ENCODE data around the gene FAM53A. TPM values are rescaled to one million over a fixed set of nuclear protein-coding genes. Genes with fewer than 3 reads are reported as not detected.

FAM53A gene
- total RNA-seq, 1 experiment from 2014 or later: 2.4 TPM

GRCh38 chr4:1593881-1594345 lies 90.2 kb downstream of the FAM53A start:
- DNase-seq (ENCODE audit: low spot score): no peak

DNA sequence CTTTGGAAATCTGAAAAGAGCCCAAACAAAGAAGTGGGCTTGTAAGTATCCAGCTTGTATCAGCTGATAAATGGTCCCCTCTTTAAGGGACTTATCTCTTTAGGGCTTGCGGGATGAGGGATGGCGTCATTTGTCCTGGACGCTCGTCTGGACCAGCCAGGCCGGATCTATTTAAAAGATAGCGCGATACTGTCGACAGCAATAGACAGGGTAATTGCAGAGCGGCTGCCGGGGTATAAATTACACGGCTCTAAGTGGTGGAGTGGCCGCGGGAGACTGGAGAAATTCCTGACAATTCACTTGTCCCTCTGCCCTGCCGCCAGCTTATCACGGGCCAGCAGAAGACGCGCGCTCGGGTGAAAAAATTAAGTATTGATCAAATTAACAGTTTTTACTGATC lies 90.7 kb downstream of the FAM53A start:
- no peak for DNase-seq (ENCODE audit: low spot score)

- no peak for DNase-seq (ENCODE audit: low spot score)
These were observed 91.2 kb downstream of the FAM53A start for GRCh38 chr4:1592709-1593417.

GRCh38 chr4:1592068-1592708 lies 91.9 kb downstream of the FAM53A start:
- no peak for DNase-seq (ENCODE audit: low spot score)

DNA sequence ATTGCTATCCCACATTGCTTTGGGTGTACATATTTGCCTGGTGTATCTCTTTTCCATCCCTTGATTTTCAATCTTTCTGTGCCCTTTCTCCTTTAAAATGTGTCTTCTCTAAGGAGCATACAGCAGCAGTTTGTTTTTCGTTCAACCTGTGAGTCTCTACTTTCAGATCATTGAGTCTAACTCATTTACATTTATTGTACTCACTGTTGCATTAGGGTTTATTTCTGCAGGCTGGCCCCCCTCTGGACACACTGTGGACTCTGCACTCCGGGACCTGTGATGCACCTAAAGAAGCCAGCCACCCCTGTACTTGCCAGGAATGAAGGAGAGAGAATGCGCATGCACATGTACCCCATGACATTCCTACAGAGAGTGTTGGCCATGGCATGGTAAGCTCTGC lies 93.0 kb downstream of the FAM53A start:
- no peak for DNase-seq (ENCODE audit: low spot score)

DNA sequence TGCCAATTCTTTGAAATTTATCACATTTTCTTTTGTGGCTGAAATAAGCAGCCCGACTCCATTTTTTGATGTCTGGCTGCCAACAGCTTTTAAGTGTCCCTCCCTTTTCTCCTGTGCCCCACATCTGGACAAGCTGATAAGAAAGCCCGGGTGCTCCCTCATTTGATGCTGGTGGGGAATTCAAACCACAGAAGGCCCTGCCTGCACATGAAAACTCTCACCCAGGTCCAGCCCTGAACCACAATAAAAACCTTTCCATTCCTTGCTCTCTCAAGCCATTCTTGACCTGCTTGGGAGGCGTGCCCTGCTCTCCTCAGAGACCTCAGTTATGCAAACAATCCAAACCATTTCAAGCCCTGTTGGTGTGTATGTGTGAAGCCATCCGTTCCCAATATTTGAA lies 93.9 kb downstream of the FAM53A start:
- DNase-seq (ENCODE audit: low spot score): no peak

Small RNA genes lying within 50 kb of the gene (small RNA-seq; reads per million reads assigned to genes)
- gene RF00019: not detected

Other genes starting within 250 kb of the FAM53A start
- gene SLBP, start 28.0 kb upstream of the FAM53A start, total RNA-seq (2014; rRNA removed; shearing (Covaris generic)): 147 and 183 TPM in 2 replicates
- 94.2 and 111 TPM in 2 replicates for gene TMEM129, start 37.0 kb upstream of the FAM53A start, total RNA-seq (2014; rRNA removed; shearing (Covaris generic))
- 64.6 and 71.2 TPM in 2 replicates for gene TACC3, start 37.2 kb upstream of the FAM53A start, total RNA-seq (2014; rRNA removed; shearing (Covaris generic))
- 73.4 and 77.0 TPM in 2 replicates for gene FGFR3, start 109.0 kb upstream of the FAM53A start, total RNA-seq (2014; rRNA removed; shearing (Covaris generic))
- gene LETM1, start 171.8 kb upstream of the FAM53A start, total RNA-seq (2014; rRNA removed; shearing (Covaris generic)): 95.8 and 106 TPM in 2 replicates
- gene NSD2, start 187.1 kb upstream of the FAM53A start, total RNA-seq (2014; rRNA removed; shearing (Covaris generic)): 70.5 and 73.7 TPM in 2 replicates